ENCODE measurements around the gene ATP6V1D. TPM values are rescaled to one million over a fixed set of nuclear protein-coding genes. Genes with fewer than 3 reads are reported as not detected.

The ATP6V1D gene
- total and polyA plus RNA-seq, 2 donors (not counting 1 experiment from before 2014, with no cell fraction given), result 91.5 to 120 TPM

DNA sequence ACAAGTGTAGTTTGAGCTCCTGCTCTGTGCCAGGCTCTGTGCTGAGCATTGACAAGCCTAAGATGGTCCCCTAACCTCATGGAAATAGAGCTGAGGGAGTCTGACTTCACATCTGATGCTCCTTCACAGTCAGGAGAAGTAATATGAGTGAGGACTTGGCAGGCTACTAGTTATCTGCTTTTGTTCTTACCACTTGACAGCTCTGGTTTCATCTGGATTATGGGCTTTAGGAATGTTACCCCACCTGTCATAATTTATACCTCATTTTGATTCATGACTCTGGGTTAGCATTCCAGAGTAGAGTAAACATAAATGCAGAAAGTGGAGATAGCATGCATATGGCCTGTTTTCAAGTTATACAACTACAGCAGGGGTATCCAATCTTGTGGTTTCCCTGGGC lies 40.5 kb downstream of the ATP6V1D start:
- H3K27ac ChIP-seq (ENCODE audit: insufficient read depth, low read length), result no peak overlapping the region
- H3K9ac ChIP-seq (ENCODE audit: insufficient read depth, low read length), result no peak overlapping the region
- H2AFZ ChIP-seq (ENCODE audit: low read length), result no peak overlapping the region
- H3K4me3 ChIP-seq (replicated peaks in 1 of 4; ENCODE audit: control extremely low read depth in 1 of 4, insufficient read depth in 1 of 4, low read depth in 3 of 4, low read length in 4 of 4), result no peak overlapping the region
- no peaks in the 10 kb centered on the region for H4K20me1 ChIP-seq (ENCODE audit: control insufficient read depth, extremely low read depth, insufficient read depth, low read length)
- peaks cover 4% of the 10 kb centered on the region for H3K36me3 ChIP-seq (ENCODE audit: control insufficient read depth, insufficient read depth, low read length)
- H3K9me3 ChIP-seq (ENCODE audit: control insufficient read depth, insufficient read depth, low read depth, low read length), result no peaks in the 10 kb centered on the region
- H3K79me2 ChIP-seq (ENCODE audit: control insufficient read depth, insufficient read depth, low read length), result no peaks in the 10 kb centered on the region
- no peaks in the 10 kb centered on the region for H3K4me1 ChIP-seq (ENCODE audit: control insufficient read depth, extremely low read depth, insufficient read depth, low read length)
- H3K27me3 ChIP-seq (ENCODE audit: control insufficient read depth, insufficient read depth, low read length), result no peaks in the 10 kb centered on the region
- DNase-seq (ENCODE audit: low read depth in 2 of 2), result peak; percentile 15 to 54
- no peak overlapping the region for H3K4me2 ChIP-seq (ENCODE audit: extremely low read depth, insufficient read depth, low read length)
- TF ChIP-seq, protein P1, sequence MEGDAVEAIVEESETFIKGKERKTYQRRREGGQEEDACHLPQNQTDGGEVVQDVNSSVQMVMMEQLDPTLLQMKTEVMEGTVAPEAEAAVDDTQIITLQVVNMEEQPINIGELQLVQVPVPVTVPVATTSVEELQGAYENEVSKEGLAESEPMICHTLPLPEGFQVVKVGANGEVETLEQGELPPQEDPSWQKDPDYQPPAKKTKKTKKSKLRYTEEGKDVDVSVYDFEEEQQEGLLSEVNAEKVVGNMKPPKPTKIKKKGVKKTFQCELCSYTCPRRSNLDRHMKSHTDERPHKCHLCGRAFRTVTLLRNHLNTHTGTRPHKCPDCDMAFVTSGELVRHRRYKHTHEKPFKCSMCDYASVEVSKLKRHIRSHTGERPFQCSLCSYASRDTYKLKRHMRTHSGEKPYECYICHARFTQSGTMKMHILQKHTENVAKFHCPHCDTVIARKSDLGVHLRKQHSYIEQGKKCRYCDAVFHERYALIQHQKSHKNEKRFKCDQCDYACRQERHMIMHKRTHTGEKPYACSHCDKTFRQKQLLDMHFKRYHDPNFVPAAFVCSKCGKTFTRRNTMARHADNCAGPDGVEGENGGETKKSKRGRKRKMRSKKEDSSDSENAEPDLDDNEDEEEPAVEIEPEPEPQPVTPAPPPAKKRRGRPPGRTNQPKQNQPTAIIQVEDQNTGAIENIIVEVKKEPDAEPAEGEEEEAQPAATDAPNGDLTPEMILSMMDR (conservative IDR thresholded peaks at IDR 0.05 in 1 of 2, IDR thresholded peaks at IDR 0.05 in 1 of 2; ENCODE audit: low read depth in 1 of 2, low read length in 2 of 2), result no peak
- TF ChIP-seq EZH2 (IDR thresholded peaks at IDR 0.05; ENCODE audit: low read length, missing control alignments), result no peak

DNA sequence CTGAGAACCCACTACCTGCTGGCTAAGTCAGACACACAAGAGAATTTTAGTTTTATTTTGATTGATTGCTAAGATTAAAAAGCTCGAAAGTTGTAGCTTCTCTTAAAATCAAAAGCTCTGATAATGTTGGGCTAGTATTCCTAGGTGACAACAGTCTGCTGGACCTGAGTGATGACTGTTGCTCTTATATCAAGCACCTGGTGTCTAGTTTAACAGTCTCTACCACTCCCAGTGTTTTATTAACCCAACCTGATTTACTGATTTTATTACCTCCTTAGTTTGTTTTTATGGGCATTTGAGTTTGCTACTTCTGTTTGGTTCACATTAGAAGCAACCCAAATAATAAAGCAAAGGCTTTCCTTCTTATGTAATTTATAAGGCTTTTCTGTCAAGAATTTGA lies 41.8 kb downstream of the ATP6V1D start:
- no peak for DNase-seq (ENCODE audit: low read depth in 2 of 2)
- H3K4me2 ChIP-seq (ENCODE audit: extremely low read depth, insufficient read depth, low read length), result no peak overlapping the region
- H3K4me3 ChIP-seq (replicated peaks in 1 of 4; ENCODE audit: control extremely low read depth in 1 of 4, insufficient read depth in 1 of 4, low read depth in 3 of 4, low read length in 4 of 4), result no peak overlapping the region
- no peaks in the 10 kb centered on the region for H3K79me2 ChIP-seq (ENCODE audit: control insufficient read depth, insufficient read depth, low read length)
- no peaks in the 10 kb centered on the region for H4K20me1 ChIP-seq (ENCODE audit: control insufficient read depth, extremely low read depth, insufficient read depth, low read length)
- no peaks in the 10 kb centered on the region for H3K9me3 ChIP-seq (ENCODE audit: control insufficient read depth, insufficient read depth, low read depth, low read length)
- H3K9ac ChIP-seq (ENCODE audit: insufficient read depth, low read length), result no peak overlapping the region
- no peaks in the 10 kb centered on the region for H3K4me1 ChIP-seq (ENCODE audit: control insufficient read depth, extremely low read depth, insufficient read depth, low read length)
- H3K36me3 ChIP-seq (ENCODE audit: control insufficient read depth, insufficient read depth, low read length), result peaks cover 4% of the 10 kb centered on the region
- no peak overlapping the region for H2AFZ ChIP-seq (ENCODE audit: low read length)
- no peak overlapping the region for H3K27ac ChIP-seq (ENCODE audit: insufficient read depth, low read length)
- H3K27me3 ChIP-seq (ENCODE audit: control insufficient read depth, insufficient read depth, low read length), result no peaks in the 10 kb centered on the region
- no peak for TF ChIP-seq EZH2 (IDR thresholded peaks at IDR 0.05; ENCODE audit: low read length, missing control alignments)
- TF ChIP-seq, protein P1 (conservative IDR thresholded peaks at IDR 0.05 in 1 of 2, IDR thresholded peaks at IDR 0.05 in 1 of 2; ENCODE audit: low read depth in 1 of 2, low read length in 2 of 2), result no peak

DNA sequence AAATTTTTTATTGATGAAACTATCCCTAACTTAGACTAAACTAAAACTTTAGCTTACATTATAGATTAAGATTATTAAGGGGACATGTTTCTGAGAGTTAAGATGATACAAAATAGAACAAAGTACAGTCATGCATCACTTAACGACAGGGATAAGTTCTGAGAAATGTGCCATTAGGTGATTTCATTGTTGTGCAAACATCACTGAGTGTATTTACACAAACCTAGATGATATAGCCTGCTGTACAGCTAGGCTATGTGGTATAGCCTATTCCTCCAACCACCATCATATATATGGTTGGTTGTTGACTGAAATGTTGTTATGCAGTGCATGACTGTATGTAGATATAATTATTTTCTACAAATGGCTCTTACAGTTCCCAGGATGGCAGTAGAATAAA lies 46.5 kb downstream of the ATP6V1D start:
- TF ChIP-seq, protein P1 (conservative IDR thresholded peaks at IDR 0.05 in 1 of 2, IDR thresholded peaks at IDR 0.05 in 1 of 2; ENCODE audit: low read depth in 1 of 2, low read length in 2 of 2), result no peak
- TF ChIP-seq EZH2 (IDR thresholded peaks at IDR 0.05; ENCODE audit: low read length, missing control alignments), result no peak
- no peak overlapping the region for H3K4me2 ChIP-seq (ENCODE audit: extremely low read depth, insufficient read depth, low read length)
- H3K4me1 ChIP-seq (ENCODE audit: control insufficient read depth, extremely low read depth, insufficient read depth, low read length), result no peaks in the 10 kb centered on the region
- no peaks in the 10 kb centered on the region for H3K36me3 ChIP-seq (ENCODE audit: control insufficient read depth, insufficient read depth, low read length)
- DNase-seq (ENCODE audit: low read depth in 2 of 2), result no peak
- no peak overlapping the region for H3K9ac ChIP-seq (ENCODE audit: insufficient read depth, low read length)
- no peaks in the 10 kb centered on the region for H3K79me2 ChIP-seq (ENCODE audit: control insufficient read depth, insufficient read depth, low read length)
- H3K4me3 ChIP-seq (replicated peaks in 1 of 4; ENCODE audit: control extremely low read depth in 1 of 4, insufficient read depth in 1 of 4, low read depth in 3 of 4, low read length in 4 of 4), result no peak overlapping the region
- H3K27me3 ChIP-seq (ENCODE audit: control insufficient read depth, insufficient read depth, low read length), result no peaks in the 10 kb centered on the region
- H3K27ac ChIP-seq (ENCODE audit: insufficient read depth, low read length), result no peak overlapping the region
- H3K9me3 ChIP-seq (ENCODE audit: control insufficient read depth, insufficient read depth, low read depth, low read length), result no peaks in the 10 kb centered on the region
- H2AFZ ChIP-seq (ENCODE audit: low read length), result no peak overlapping the region
- H4K20me1 ChIP-seq (ENCODE audit: control insufficient read depth, extremely low read depth, insufficient read depth, low read length), result no peaks in the 10 kb centered on the region
